Uterus (tissue), 4 donors: Measurements from ENCODE around the gene VAV3. TPM values are rescaled to one million over a fixed set of nuclear protein-coding genes. Genes with fewer than 3 reads are reported as not detected.

Experiments used
- DNase-seq, 2 donors: peaks; one replicate each; pipeline ENCODE4 v3.0.0-alpha.2; 2019 to 2020
- H3K27ac ChIP-seq, 2 donors: fragments of 200-600 bp; sonication (generic); 1 replicate in 1 of 2; 2 replicates in 1 of 2; pipeline ENCODE4 v1.5.1; 2016 to 2018
- H3K27me3 ChIP-seq, 2 donors: fragments of 200-600 bp; sonication (generic); one replicate each; pipeline ENCODE4 v1.5.1; 2018 to 2019; ENCODE audit warnings: control low read depth in 1 of 2
- H3K36me3 ChIP-seq, 2 donors: fragments of 200-600 bp; sonication (generic); one replicate each; pipeline ENCODE4 v1.5.1; 2019; ENCODE audit warnings: control low read depth in 1 of 2
- H3K4me1 ChIP-seq, 2 donors: fragments of 200-600 bp; sonication (generic); one replicate each; pipeline ENCODE4 v1.5.1; 2018 to 2019; ENCODE audit warnings: control low read depth in 1 of 2
- H3K4me3 ChIP-seq, 2 donors: fragments of 200-600 bp; sonication (generic); 1 replicate in 1 of 2; 2 replicates in 1 of 2; pipeline ENCODE4 v1.5.1; 2018 to 2019; ENCODE audit warnings: mild to moderate bottlenecking in 1 of 2
- H3K9me3 ChIP-seq, 2 donors: fragments of 200-600 bp; sonication (generic); one replicate each; pipeline ENCODE4 v1.5.1; 2019; ENCODE audit warnings: control low read depth in 1 of 2
- CTCF ChIP-seq, 4 experiments: fragments of 200-600 bp in 2 of 4; fragments of 450-650 bp in 2 of 4; sonication (generic) in 2 of 4; IDR thresholded peaks; one replicate each; pipeline ENCODE4 v1.5.1; 2016 to 2019; ENCODE audit warnings: antibody characterized with exemption in 4 of 4, mild to moderate bottlenecking in 2 of 4, moderate library complexity in 1 of 4
- POLR2A ChIP-seq, 2 donors: fragments of 450-650 bp; IDR thresholded peaks; one replicate each; pipeline ENCODE4 v1.6.1; 2016; ENCODE audit warnings: antibody characterized with exemption in 2 of 2, mild to moderate bottlenecking in 1 of 2, moderate library complexity in 1 of 2
- intact Hi-C: fragments of 100-400 bp; cut with DNase I; formaldehyde crosslinking; loops from one replicate; pipeline ENCODE4 v1.15.1; 2023; ENCODE audit warnings: low total_unique reads
- total RNA-seq, 4 donors: library from RNA; depleted of rRNA in 3 of 4; stranded (reverse); fragments of >200 nt in 3 of 4; gene quantifications; one replicate each; pipeline versions ENCODE4 v1.1.0 to v1.2.4, GENCODE V29; 2014 to 2023
- donor health status: DM: yes; HTN: yes; CAD: no.

The VAV3 gene
- total RNA-seq, 4 donors from 2014 or later, result 0.88 to 22.5 (median 8.6) TPM

GRCh38 chr1:107830526-107830925 is 134.5 kb downstream of the VAV3 start:
- H3K9me3 ChIP-seq, result no peaks in the 10 kb centered on the region
- H3K4me1 ChIP-seq, result no peaks in the 10 kb centered on the region
- no peaks in the 10 kb centered on the region for H3K27me3 ChIP-seq
- intact Hi-C loops, result no loop called here
- TF ChIP-seq CTCF (IDR thresholded peaks at IDR 0.05) (no peak), POLR2A (IDR thresholded peaks at IDR 0.05) (no peak)
- no peak for DNase-seq
- no peak overlapping the region for H3K27ac ChIP-seq
- H3K36me3 ChIP-seq, result no peaks in the 10 kb centered on the region
- no peak overlapping the region for H3K4me3 ChIP-seq

GRCh38 chr1:107830075-107830474 is 134.9 kb downstream of the VAV3 start:
- Histone ChIP-seq H3K36me3 (no peaks in the 10 kb centered on the region), H3K27me3 (no peaks in the 10 kb centered on the region), H3K27ac (no peak overlapping the region), H3K4me1 (no peaks in the 10 kb centered on the region), H3K4me3 (no peak overlapping the region), H3K9me3 (no peaks in the 10 kb centered on the region)
- no peak for TF ChIP-seq CTCF (IDR thresholded peaks at IDR 0.05)
- no peak for TF ChIP-seq POLR2A (IDR thresholded peaks at IDR 0.05)
- intact Hi-C loops, result no loop called here
- DNase-seq, result no peak

- DNase-seq, result no peak
- intact Hi-C loops, result no loop called here
- H3K4me3 ChIP-seq, result no peak overlapping the region
- H3K9me3 ChIP-seq, result no peaks in the 10 kb centered on the region
- no peak for TF ChIP-seq POLR2A (IDR thresholded peaks at IDR 0.05)
- no peak for TF ChIP-seq CTCF (IDR thresholded peaks at IDR 0.05)
- H3K4me1 ChIP-seq, result no peaks in the 10 kb centered on the region
- no peak overlapping the region for H3K27ac ChIP-seq
- no peaks in the 10 kb centered on the region for H3K36me3 ChIP-seq
- H3K27me3 ChIP-seq, result no peaks in the 10 kb centered on the region
Measured at GRCh38 chr1:107829036-107829770, 135.8 kb downstream of the VAV3 start.

- Histone ChIP-seq H3K4me3 (no peak overlapping the region), H3K4me1 (no peaks in the 10 kb centered on the region), H3K36me3 (no peaks in the 10 kb centered on the region), H3K27ac (no peak overlapping the region), H3K9me3 (no peaks in the 10 kb centered on the region), H3K27me3 (no peaks in the 10 kb centered on the region)
- DNase-seq, result no peak
- no peak for TF ChIP-seq CTCF (IDR thresholded peaks at IDR 0.05)
- no peak for TF ChIP-seq POLR2A (IDR thresholded peaks at IDR 0.05)
- intact Hi-C loops, result no loop called here
Measured at GRCh38 chr1:107824946-107825345, 140.0 kb downstream of the VAV3 start.

- no peaks in the 10 kb centered on the region for H3K36me3 ChIP-seq
- H3K27ac ChIP-seq, result no peak overlapping the region
- no peaks in the 10 kb centered on the region for H3K27me3 ChIP-seq
- TF ChIP-seq CTCF (IDR thresholded peaks at IDR 0.05), result no peak
- no peak for TF ChIP-seq POLR2A (IDR thresholded peaks at IDR 0.05)
- no peak overlapping the region for H3K4me3 ChIP-seq
- H3K4me1 ChIP-seq, result no peaks in the 10 kb centered on the region
- no peak for DNase-seq
- no peaks in the 10 kb centered on the region for H3K9me3 ChIP-seq
- intact Hi-C loops, result no loop called here
Measured at GRCh38 chr1:107821340-107821739, 143.6 kb downstream of the VAV3 start.
